ENCODE measurements around the gene ZBTB12. TPM values are rescaled to one million over a fixed set of nuclear protein-coding genes. Genes with fewer than 3 reads are reported as not detected.

The ZBTB12 gene
- total and polyA plus RNA-seq, 2 of the 13 experiments (the other 11 are each of a cell fraction or from before 2014, with no cell fraction given) = 4.8 to 6.0 TPM

DNA sequence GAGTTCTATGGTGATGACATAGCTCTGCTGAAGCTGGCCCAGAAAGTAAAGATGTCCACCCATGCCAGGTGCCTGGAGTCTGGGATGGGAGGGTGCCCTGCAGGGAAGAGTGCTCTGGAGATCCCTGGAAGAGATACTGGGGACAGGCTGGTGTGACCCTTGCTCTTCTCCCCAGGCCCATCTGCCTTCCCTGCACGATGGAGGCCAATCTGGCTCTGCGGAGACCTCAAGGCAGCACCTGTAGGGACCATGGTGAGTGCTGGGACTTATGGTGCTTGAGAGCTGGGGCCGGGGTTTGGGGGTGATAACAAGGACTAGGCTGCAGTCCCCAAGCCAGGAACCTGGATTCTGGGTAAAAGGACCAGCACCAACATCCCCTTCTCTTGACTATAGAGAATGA, 41.9 kb upstream of the ZBTB12 start:
- H3K36me3 ChIP-seq (replicated peaks in 1 of 2; ENCODE audit: control insufficient read depth in 1 of 2, insufficient read depth in 2 of 2, low read length in 2 of 2) = peaks cover 3 to 51% of the 10 kb centered on the region in 2 experiments; a peak in 4 of 5 replicates
- CTCF ChIA-PET (ENCODE audit: low intra/inter-chr PET ratio, low total read pairs) = no interaction called here
- WGBS (ENCODE audit: low lambda C conversion rate) = 87% methylated on average over 3 of the region's 3 CpGs
- ATAC-seq (no peak), DNase-seq (ENCODE audit: low spot score) (no peak), FAIRE-seq (no peak)
- no peaks in the 10 kb centered on the region for H3K9me3 ChIP-seq (ENCODE audit: low read length)
- no peak overlapping the region for H2AFZ ChIP-seq (ENCODE audit: low read length)
- H3K27ac ChIP-seq (ENCODE audit: extremely low read length, insufficient read depth, low read length) = peak overlapping the region; percentile 9
- POLR2A ChIA-PET = interaction anchor here (1.4 to 5.1 kb wide), 3 partner anchors 15 to 81 kb away, joined by 3 to 151 read pairs (median 4); partner anchors contain the start of genes C2, NELFE, NEU1 and SKIC2
- intact Hi-C loops (cut with micrococcal nuclease; ENCODE audit: unreplicated experiment) (loop anchor here (2.0 kb wide), 1 partner anchor 41 kb away; the partner anchor contains the start of gene ZBTB12), in situ Hi-C loops (cut with HindIII; ENCODE audit: extremely low pct_ligation_motif_present, low pct_unique_long_range_greater_than_20kb) (no loop called here)
- H3K4me3 ChIP-seq (replicated peaks in 1 of 3; ENCODE audit: insufficient read depth in 1 of 3, low read depth in 2 of 3, low read length in 3 of 3) = no peak overlapping the region
- H3K4me1 ChIP-seq (ENCODE audit: insufficient read depth, low read length) = peaks cover 92% of the 10 kb centered on the region
- H3K4me2 ChIP-seq (ENCODE audit: low read depth, low read length) = no peak overlapping the region
- H3K27me3 ChIP-seq (ENCODE audit: control insufficient read depth in 1 of 2, insufficient read depth in 2 of 2, low read length in 2 of 2) = no peaks in the 10 kb centered on the region; a peak in 1 of 5 replicates
- no TSS peak for BruUV-seq (replicated peaks)
- no peaks in the 10 kb centered on the region for H4K20me1 ChIP-seq (ENCODE audit: insufficient read depth, low read length)
- H3K9ac ChIP-seq (ENCODE audit: insufficient read depth, low read depth, low read length) = no peak overlapping the region
- TF ChIP-seq ZSCAN5A (CRISPR knock-in tag; IDR thresholded peaks at IDR 0.05; ENCODE audit: borderline replicate concordance) = no peak
- TF ChIP-seq FOXC1 (CRISPR knock-in tag; IDR thresholded peaks at IDR 0.05; ENCODE audit: borderline replicate concordance) = 0 out of 2 replicates have a peak, but pooled peaks have one; percentile 61
- H3K79me2 ChIP-seq (ENCODE audit: insufficient read depth, low read length) = peaks cover 22% of the 10 kb centered on the region

DNA sequence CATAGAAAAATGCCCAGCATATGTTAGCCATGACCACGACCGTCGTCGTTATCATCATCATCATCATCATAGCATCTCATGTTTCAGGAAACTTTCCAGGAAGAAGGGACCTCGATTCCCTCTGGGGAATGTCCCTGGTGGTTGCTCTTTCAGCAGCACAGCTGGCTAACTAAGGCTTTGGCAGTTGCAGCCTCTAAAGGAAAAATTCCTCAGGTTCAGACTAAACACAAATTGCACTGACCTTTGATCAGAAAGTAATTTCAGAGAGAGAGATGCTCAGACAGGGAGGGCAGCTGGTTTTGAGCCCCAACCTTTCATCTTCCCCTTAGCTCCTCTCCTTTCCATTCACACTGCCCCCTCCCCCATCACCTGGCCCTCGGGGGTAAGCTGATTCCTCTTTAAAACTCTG, 38.4 kb upstream of the ZBTB12 start:
- ATAC-seq = peak; percentile 59
- H3K79me2 ChIP-seq (ENCODE audit: insufficient read depth, low read length) = no peaks in the 10 kb centered on the region
- no peak overlapping the region for H3K9ac ChIP-seq (ENCODE audit: insufficient read depth, low read depth, low read length)
- 6% methylated on average over 6 of the region's 6 CpGs for WGBS (ENCODE audit: low lambda C conversion rate)
- H3K4me1 ChIP-seq (ENCODE audit: insufficient read depth, low read length) = peaks cover 62% of the 10 kb centered on the region
- H2AFZ ChIP-seq (ENCODE audit: low read length) = no peak overlapping the region
- POLR2A ChIA-PET = interaction anchor here (0.8 to 3.0 kb wide), 11 partner anchors 10 to 149 kb away, joined by 3 to 47 read pairs (median 6); partner anchors contain the start of genes C2, NEU1 and ZBTB12
- peak overlapping the region; percentile 48 for H3K27ac ChIP-seq (ENCODE audit: extremely low read length, insufficient read depth, low read length)
- peak overlapping the region; percentile 22 for H3K4me2 ChIP-seq (ENCODE audit: low read depth, low read length)
- intact Hi-C loops (cut with micrococcal nuclease; ENCODE audit: unreplicated experiment) (no loop called here), in situ Hi-C loops (cut with HindIII; ENCODE audit: extremely low pct_ligation_motif_present, low pct_unique_long_range_greater_than_20kb) (no loop called here)
- no peaks in the 10 kb centered on the region for H3K9me3 ChIP-seq (ENCODE audit: low read length)
- H3K36me3 ChIP-seq (replicated peaks in 1 of 2; ENCODE audit: control insufficient read depth in 1 of 2, insufficient read depth in 2 of 2, low read length in 2 of 2) = peaks cover 6 to 34% of the 10 kb centered on the region in 2 experiments; a peak in 4 of 5 replicates
- BruUV-seq (replicated peaks) = no TSS peak
- peak; percentile 93 for FAIRE-seq
- H4K20me1 ChIP-seq (ENCODE audit: insufficient read depth, low read length) = no peaks in the 10 kb centered on the region
- DNase-seq (ENCODE audit: low spot score) = peak; percentile 78
- no peak overlapping the region for H3K4me3 ChIP-seq (replicated peaks in 1 of 3; ENCODE audit: insufficient read depth in 1 of 3, low read depth in 2 of 3, low read length in 3 of 3)
- CTCF ChIA-PET (ENCODE audit: low intra/inter-chr PET ratio, low total read pairs) = interaction anchor here (1.2 kb wide), 1 partner anchor 12 kb away, joined by 3 read pairs; no protein-coding TSS in a partner anchor
- no peaks in the 10 kb centered on the region for H3K27me3 ChIP-seq (ENCODE audit: control insufficient read depth in 1 of 2, insufficient read depth in 2 of 2, low read length in 2 of 2)
- TF ChIP-seq ZNF12 (CRISPR knock-in tag; IDR thresholded peaks at IDR 0.05) = peak; percentile 46
- TF ChIP-seq RARA (CRISPR knock-in tag; IDR thresholded peaks at IDR 0.05) = no peak
- TF ChIP-seq ZFP62 (CRISPR knock-in tag; IDR thresholded peaks at IDR 0.05) = no peak
- TF ChIP-seq, protein P1, sequence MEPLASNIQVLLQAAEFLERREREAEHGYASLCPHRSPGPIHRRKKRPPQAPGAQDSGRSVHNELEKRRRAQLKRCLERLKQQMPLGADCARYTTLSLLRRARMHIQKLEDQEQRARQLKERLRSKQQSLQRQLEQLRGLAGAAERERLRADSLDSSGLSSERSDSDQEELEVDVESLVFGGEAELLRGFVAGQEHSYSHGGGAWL (CRISPR knock-in tag; IDR thresholded peaks at IDR 0.05) = no peak
- no peak for TF ChIP-seq ZNF746 (CRISPR knock-in tag; IDR thresholded peaks at IDR 0.05)
- TF ChIP-seq, protein P2, sequence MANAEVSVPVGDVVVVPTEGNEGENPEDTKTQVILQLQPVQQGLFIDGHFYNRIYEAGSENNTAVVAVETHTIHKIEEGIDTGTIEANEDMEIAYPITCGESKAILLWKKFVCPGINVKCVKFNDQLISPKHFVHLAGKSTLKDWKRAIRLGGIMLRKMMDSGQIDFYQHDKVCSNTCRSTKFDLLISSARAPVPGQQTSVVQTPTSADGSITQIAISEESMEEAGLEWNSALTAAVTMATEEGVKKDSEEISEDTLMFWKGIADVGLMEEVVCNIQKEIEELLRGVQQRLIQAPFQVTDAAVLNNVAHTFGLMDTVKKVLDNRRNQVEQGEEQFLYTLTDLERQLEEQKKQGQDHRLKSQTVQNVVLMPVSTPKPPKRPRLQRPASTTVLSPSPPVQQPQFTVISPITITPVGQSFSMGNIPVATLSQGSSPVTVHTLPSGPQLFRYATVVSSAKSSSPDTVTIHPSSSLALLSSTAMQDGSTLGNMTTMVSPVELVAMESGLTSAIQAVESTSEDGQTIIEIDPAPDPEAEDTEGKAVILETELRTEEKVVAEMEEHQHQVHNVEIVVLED (CRISPR knock-in tag; IDR thresholded peaks at IDR 0.05; ENCODE audit: borderline replicate concordance) = peak; percentile 16; the same call in 1 of the 2 replicates
- peak; percentile 65 for TF ChIP-seq SALL1 (CRISPR knock-in tag; IDR thresholded peaks at IDR 0.05)
- no peak for TF ChIP-seq ZBTB10 (CRISPR knock-in tag; IDR thresholded peaks at IDR 0.05; ENCODE audit: borderline replicate concordance)
- peak; percentile 87 for TF ChIP-seq BCL6 (CRISPR knock-in tag; IDR thresholded peaks at IDR 0.05)
- no peak for TF ChIP-seq TAF1 (CRISPR knock-in tag; IDR thresholded peaks at IDR 0.05)

Data from HepG2 (cell line).